Sigmoid colon (tissue), 7 donors: Measurements from ENCODE around the gene ARAF. TPM values are rescaled to one million over a fixed set of nuclear protein-coding genes. Genes with fewer than 3 reads are reported as not detected.
A peak's percentile ranks its signal among the peaks of the same experiment; 100 is the strongest.

Source experiments
- DNase-seq: peaks from one replicate; pipeline ENCODE4 v3.0.0-alpha.2; 2019
- H3K27ac ChIP-seq, 4 donors: fragments of 200-600 bp; sonication (generic); one replicate each; pipeline ENCODE4 v1.5.1; 2016 to 2019; ENCODE audit warnings: mild to moderate bottlenecking in 1 of 4
- H3K27me3 ChIP-seq, 3 donors: fragments of 200-600 bp; sonication (generic); one replicate each; pipeline ENCODE4 v1.5.1; 2019; ENCODE audit warnings: mild to moderate bottlenecking in 1 of 3
- H3K36me3 ChIP-seq, 4 donors: fragments of 200-600 bp; sonication (generic); one replicate each; pipeline ENCODE4 v1.5.1; 2016 to 2019
- H3K4me1 ChIP-seq, 4 donors: fragments of 200-600 bp; sonication (generic); one replicate each; pipeline ENCODE4 v1.5.1; 2017 to 2019
- H3K4me3 ChIP-seq, 4 donors: fragments of 200-600 bp; sonication (generic); one replicate each; pipeline ENCODE4 v1.5.1; 2017 to 2019; ENCODE audit warnings: mild to moderate bottlenecking in 2 of 4, moderate library complexity in 1 of 4
- H3K9me3 ChIP-seq, 4 donors: fragments of 200-600 bp in 3 of 4; sonication (generic) in 3 of 4; one replicate each; pipeline versions ENCODE4 v1.5.1 to v1.6.1; 2013 to 2019
- EP300 ChIP-seq, 4 donors: sonication (generic); formaldehyde crosslinking; IDR thresholded peaks; one replicate each; pipeline ENCODE4 v1.6.1; 2017; ENCODE audit warnings: antibody characterized with exemption in 4 of 4
- POLR2A ChIP-seq, 2 donors: fragments of 450-650 bp; IDR thresholded peaks; one replicate each; pipeline ENCODE4 v1.6.1; 2016; ENCODE audit warnings: antibody characterized with exemption in 2 of 2, mild to moderate bottlenecking in 2 of 2, moderate library complexity in 2 of 2
- POLR2AphosphoS5 ChIP-seq, 4 donors: sonication (generic); formaldehyde crosslinking; IDR thresholded peaks; one replicate each; pipeline ENCODE4 v1.6.1; 2017; ENCODE audit warnings: antibody characterized with exemption in 4 of 4
- WGBS, 2 donors: extraction: QIAGEN DNeasy Blood & Tissue Kit; methylation state at CpG; one replicate each; pipeline ENCODE4 v1.1.7; 2013; 5-methylcytosine and 5-hydroxymethylcytosine counted together
- intact Hi-C: fragments of 100-400 bp; cut with DNase I; formaldehyde crosslinking; loops from one replicate; pipeline ENCODE4 v1.15.1; 2023
- polyA plus RNA-seq, 3 donors: library from polyadenylated mRNA; stranded (reverse); fragments of 200-250 nt; gene quantifications; one replicate each; pipeline ENCODE4 v1.2.3, GENCODE V29; 2013
- total RNA-seq, 4 donors: library from RNA; depleted of rRNA; stranded (reverse); fragments of >200 nt; gene quantifications; one replicate each; pipeline ENCODE4 v1.1.0, GENCODE V29; 2016
- TF ChIP-seq, protein P1 (sequence below), 4 experiments: fragments of 450-650 bp in 3 of 4; fragments of 200-600 bp in 1 of 4; IDR thresholded peaks; one replicate each; pipeline ENCODE4 v1.5.1; 2016 to 2019; ENCODE audit warnings: antibody characterized with exemption in 4 of 4, mild to moderate bottlenecking in 3 of 4, moderate library complexity in 2 of 4
- donor health status: healthy with polysubstance abuse.
- donor health status: Bipolar disorder and iron deficiency.
- donor health status: healthy.

Gene ARAF
- total and polyA plus RNA-seq, 7 donors: 25.7 to 57.8 (median 30.3) TPM

DNA sequence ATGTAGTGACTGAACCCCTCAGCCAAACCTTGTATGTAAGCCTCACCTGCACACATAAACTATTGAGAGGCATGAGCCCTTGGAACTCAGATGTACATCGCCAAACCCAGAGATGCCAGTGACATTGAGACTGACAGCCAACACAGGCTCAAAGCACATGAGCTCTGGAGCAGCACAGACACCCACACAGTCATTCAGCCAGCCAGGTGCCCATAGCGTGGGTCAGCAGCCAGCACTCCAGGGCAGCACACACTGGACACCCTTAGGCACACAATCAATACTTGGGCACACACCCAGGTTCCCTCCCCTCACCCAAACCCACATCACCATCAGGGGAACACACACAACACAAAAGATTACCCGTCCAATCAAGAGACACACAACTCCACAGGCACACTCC, 16.9 kb downstream of the ARAF start:
- Histone ChIP-seq H3K27ac (no peak overlapping the region), H3K4me3 (no peak overlapping the region), H3K36me3 (no peaks in the 10 kb centered on the region), H3K4me1 (peaks cover 0 to 17% (median 7%) of the 10 kb centered on the region in 4 donors), H3K9me3 (no peaks in the 10 kb centered on the region), H3K27me3 (peaks cover 0 to 3% (median 0%) of the 10 kb centered on the region in 3 donors)
- no peak for DNase-seq
- 75 to 89% methylated on average over 3 of the region's 3 CpGs for WGBS, 2 donors
- intact Hi-C loops: no loop called here
- no peak for TF ChIP-seq POLR2AphosphoS5 (IDR thresholded peaks at IDR 0.05)
- no peak for TF ChIP-seq POLR2A (IDR thresholded peaks at IDR 0.05)
- no peak for TF ChIP-seq EP300 (IDR thresholded peaks at IDR 0.05)
- TF ChIP-seq, protein P1, sequence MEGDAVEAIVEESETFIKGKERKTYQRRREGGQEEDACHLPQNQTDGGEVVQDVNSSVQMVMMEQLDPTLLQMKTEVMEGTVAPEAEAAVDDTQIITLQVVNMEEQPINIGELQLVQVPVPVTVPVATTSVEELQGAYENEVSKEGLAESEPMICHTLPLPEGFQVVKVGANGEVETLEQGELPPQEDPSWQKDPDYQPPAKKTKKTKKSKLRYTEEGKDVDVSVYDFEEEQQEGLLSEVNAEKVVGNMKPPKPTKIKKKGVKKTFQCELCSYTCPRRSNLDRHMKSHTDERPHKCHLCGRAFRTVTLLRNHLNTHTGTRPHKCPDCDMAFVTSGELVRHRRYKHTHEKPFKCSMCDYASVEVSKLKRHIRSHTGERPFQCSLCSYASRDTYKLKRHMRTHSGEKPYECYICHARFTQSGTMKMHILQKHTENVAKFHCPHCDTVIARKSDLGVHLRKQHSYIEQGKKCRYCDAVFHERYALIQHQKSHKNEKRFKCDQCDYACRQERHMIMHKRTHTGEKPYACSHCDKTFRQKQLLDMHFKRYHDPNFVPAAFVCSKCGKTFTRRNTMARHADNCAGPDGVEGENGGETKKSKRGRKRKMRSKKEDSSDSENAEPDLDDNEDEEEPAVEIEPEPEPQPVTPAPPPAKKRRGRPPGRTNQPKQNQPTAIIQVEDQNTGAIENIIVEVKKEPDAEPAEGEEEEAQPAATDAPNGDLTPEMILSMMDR (IDR thresholded peaks at IDR 0.05): no peak

DNA sequence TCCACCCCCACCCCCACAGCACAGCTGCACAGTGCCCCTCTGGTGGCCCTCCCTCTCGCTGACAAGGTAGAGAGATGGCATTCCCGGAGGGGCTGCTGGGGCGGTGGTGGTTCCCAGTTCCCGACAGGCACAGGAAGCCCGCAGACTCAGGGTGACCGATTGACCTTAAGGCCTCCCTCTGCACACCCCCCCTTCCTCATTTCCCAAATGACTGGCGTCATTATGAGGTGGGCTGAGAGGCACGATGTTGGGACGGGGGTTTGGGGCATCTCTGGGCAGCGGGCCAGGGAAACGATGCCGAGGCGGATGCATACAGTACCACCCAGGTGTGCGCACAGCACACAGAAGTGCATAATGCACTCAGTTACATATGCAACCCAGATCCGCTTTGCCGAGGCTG, 17.7 kb downstream of the ARAF start:
- Histone ChIP-seq H3K4me3 (no peak overlapping the region), H3K36me3 (no peaks in the 10 kb centered on the region), H3K27ac (no peak overlapping the region), H3K9me3 (no peaks in the 10 kb centered on the region), H3K4me1 (peaks cover 0 to 20% (median 8%) of the 10 kb centered on the region in 4 donors), H3K27me3 (peaks cover 0 to 3% (median 0%) of the 10 kb centered on the region in 3 donors)
- intact Hi-C loops: no loop called here
- WGBS, 2 donors: 41 to 59% methylated on average over 16 of the region's 16 CpGs
- TF ChIP-seq, protein P1 (IDR thresholded peaks at IDR 0.05): no peak
- no peak for TF ChIP-seq EP300 (IDR thresholded peaks at IDR 0.05)
- TF ChIP-seq POLR2AphosphoS5 (IDR thresholded peaks at IDR 0.05): no peak
- TF ChIP-seq POLR2A (IDR thresholded peaks at IDR 0.05): no peak
- no peak for DNase-seq

DNA sequence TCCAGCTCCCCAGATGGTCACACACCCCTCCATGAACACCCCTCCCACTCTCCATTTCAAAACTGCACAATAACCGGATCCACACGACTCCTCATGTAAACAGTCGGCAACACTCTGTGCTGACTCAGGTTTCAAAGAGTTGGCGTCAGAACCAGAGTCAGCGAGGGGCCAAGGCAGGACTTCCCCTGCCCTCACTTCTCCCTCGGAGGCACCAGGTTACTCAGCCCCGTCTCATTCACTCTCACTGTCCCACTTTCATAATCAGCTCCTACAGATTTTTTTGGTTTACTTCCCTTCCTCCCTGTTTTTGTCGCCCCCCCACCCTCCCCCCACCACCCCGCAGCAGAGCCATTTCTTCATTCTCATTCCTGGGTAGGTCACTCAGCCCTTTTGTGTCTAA, 18.5 kb downstream of the ARAF start:
- peaks cover 0 to 11% (median 4%) of the 10 kb centered on the region in 4 donors for H3K4me1 ChIP-seq
- WGBS, 2 donors: 55 to 61% methylated on average over 9 of the region's 9 CpGs
- H3K27me3 ChIP-seq: no peaks in the 10 kb centered on the region
- peak overlapping the region in 1 of 4 donors; percentile 3 for H3K27ac ChIP-seq
- H3K36me3 ChIP-seq: no peaks in the 10 kb centered on the region
- H3K9me3 ChIP-seq: no peaks in the 10 kb centered on the region
- H3K4me3 ChIP-seq: no peak overlapping the region
- TF ChIP-seq POLR2AphosphoS5 (IDR thresholded peaks at IDR 0.05): no peak
- no peak for TF ChIP-seq POLR2A (IDR thresholded peaks at IDR 0.05)
- TF ChIP-seq, protein P1 (IDR thresholded peaks at IDR 0.05): no peak
- peak in 1 of 4 donors; percentile 4 for TF ChIP-seq EP300 (IDR thresholded peaks at IDR 0.05)
- intact Hi-C loops: no loop called here
- no peak for DNase-seq

DNA sequence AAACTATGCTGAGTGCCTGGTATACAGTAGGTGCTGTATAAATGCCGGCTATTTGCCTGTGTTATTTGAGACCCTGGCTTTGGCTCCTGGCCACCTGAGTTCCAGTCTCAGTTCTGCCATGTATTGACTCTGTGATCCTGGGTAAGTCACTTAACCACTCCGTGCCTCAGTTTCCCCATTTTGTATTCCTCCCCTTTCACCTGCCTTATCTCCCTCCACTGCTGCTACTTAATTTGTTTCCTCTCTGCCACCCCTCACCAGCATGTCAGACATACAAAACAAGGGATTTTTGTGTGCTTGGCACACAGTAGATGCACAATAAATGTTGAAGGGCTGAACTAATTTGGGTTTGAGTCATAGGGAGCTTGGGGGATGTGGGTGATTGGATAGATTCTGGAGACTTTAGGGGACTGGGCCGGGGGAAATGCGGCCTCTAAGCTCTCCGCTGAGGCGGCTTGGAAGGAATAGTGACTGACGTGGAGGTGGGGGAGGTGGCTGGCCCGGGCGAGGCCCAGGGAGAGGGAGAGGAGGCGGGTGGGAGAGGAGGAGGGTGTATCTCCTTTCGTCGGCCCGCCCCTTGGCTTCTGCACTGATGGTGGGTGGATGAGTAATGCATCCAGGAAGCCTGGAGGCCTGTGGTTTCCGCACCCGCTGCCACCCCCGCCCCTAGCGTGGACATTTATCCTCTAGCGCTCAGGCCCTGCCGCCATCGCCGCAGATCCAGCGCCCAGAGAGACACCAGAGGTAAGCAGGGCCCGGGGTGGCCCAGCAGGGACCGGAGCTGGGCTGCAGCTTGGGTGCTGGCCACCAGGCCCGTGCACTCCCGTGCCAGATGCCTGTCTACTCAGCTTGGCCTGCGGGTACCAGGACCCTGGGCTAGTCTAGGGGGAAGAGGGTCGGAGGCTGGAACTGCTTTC, 21.0 kb downstream of the ARAF start, which contains the start of gene TIMP1:
Gene TIMP1, plus strand, starts transcription at position 706 of the 917 bp plus-strand sequence. CDS start 980 bp downstream, outside the sequence.
- peak within 1 kb of the TSS; percentile 30 to 54 (median 52) for H3K4me3 ChIP-seq
- no peak for TF ChIP-seq POLR2A (IDR thresholded peaks at IDR 0.05)
- TF ChIP-seq POLR2AphosphoS5 (IDR thresholded peaks at IDR 0.05): peak in 3 of 4 donors; percentile 49 to 75 (median 68)
- H3K27me3 ChIP-seq: no peaks in the 10 kb centered on the region
- peak within 1 kb of the TSS; percentile 82 to 86 (median 84) for H3K27ac ChIP-seq
- 7 to 10% methylated on average over 28 of the region's 28 CpGs for WGBS, 2 donors
- no peaks in the 10 kb centered on the region for H3K36me3 ChIP-seq
- no peaks in the 10 kb centered on the region for H3K9me3 ChIP-seq
- H3K4me1 ChIP-seq: peaks cover 0 to 11% (median 4%) of the 10 kb centered on the region in 4 donors
- DNase-seq: peak; percentile 97
- intact Hi-C loops: loop anchor here (5.0 kb wide), 1 partner anchor 70 kb away; the partner anchor contains the start of gene ELK1

DNA sequence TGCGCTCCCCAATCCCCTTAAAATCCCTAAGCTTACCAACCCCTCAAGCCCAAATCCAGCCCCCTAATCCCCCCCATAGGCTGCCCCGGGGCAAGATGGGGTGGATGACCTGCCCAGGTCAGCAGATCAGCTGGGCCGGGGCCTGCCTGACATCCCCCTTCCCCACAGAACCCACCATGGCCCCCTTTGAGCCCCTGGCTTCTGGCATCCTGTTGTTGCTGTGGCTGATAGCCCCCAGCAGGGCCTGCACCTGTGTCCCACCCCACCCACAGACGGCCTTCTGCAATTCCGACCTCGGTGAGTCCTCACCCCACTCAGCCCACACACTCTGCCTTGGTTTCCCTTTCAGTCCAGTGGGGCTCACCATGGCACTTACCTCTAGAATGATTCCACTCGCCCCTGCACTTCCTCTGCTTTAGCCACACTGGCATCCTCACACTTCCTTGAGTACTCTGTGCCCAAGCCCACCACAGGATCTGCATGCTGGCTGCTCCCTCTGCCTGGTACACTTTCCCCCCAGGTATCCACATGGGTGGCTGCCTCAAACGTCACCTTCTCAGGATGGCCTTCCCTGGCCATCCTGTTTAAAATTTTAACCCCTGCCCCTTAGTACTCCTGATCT, 22.3 kb downstream of the ARAF start:
- Histone ChIP-seq H3K4me3 (peak overlapping the region in 3 of 4 donors; percentile 50 to 54 (median 54)), H3K36me3 (no peaks in the 10 kb centered on the region), H3K9me3 (no peaks in the 10 kb centered on the region), H3K27ac (peak overlapping the region; percentile 82 to 86 (median 84)), H3K27me3 (no peaks in the 10 kb centered on the region), H3K4me1 (peaks cover 0 to 11% (median 4%) of the 10 kb centered on the region in 4 donors)
- no peak for TF ChIP-seq EP300 (IDR thresholded peaks at IDR 0.05)
- no peak for TF ChIP-seq POLR2AphosphoS5 (IDR thresholded peaks at IDR 0.05)
- no peak for TF ChIP-seq POLR2A (IDR thresholded peaks at IDR 0.05)
- TF ChIP-seq, protein P1 (IDR thresholded peaks at IDR 0.05): no peak
- 51 to 80% methylated on average over 8 of the region's 8 CpGs for WGBS, 2 donors
- DNase-seq: no peak
- intact Hi-C loops: loop anchor here (5.0 kb wide), 1 partner anchor 69 kb away; the partner anchor contains the start of gene ELK1
